Bone marrow (tissue), 2 donors: ENCODE data around the gene TH.

Experiments
- DNase-seq, 2 donors: peaks; one replicate each; lab custom pipeline; 2025; lab: John Stamatoyannopoulos, UW

Gene TH

GRCh38 chr11:2171591-2172003 lies at the start of gene TH:
Gene TH, minus strand, starts transcription at chr11:2171815. Its CDS starts 29 bp downstream, at chr11:2171786.
- DNase-seq = no peak

- DNase-seq = no peak
Observed at GRCh38 chr11:2221024-2221423, 49.4 kb upstream of the TH start.

DNA sequence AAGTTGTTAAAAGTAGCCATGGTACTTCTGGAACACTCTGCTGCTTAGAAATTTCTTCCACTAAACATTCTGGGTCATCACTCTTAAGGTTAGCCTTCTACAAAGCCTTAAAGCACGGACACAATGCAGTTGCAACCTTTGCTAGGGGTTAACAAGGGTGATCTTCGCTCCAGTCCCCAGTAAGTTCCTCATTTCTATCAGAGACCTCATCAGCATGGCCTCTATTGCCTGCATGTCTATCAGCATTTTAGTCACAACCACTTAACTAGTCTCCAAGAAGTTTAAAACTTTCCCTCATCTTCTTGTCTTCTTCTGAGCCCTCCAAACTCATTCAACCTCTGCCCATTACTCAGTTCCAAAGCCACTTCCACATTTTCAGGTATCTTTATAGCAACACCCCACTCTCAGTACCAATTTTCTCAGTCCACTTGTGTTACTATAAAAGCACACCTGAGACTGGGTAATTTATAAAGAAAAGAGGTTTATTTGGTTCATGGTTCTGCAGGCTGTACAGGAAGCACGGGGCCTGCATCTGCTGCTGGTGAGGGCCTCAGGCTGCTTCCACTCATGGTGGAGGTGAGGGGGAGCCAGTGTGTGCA lies 48.7 kb upstream of the TH start:
- no peak for DNase-seq

DNA sequence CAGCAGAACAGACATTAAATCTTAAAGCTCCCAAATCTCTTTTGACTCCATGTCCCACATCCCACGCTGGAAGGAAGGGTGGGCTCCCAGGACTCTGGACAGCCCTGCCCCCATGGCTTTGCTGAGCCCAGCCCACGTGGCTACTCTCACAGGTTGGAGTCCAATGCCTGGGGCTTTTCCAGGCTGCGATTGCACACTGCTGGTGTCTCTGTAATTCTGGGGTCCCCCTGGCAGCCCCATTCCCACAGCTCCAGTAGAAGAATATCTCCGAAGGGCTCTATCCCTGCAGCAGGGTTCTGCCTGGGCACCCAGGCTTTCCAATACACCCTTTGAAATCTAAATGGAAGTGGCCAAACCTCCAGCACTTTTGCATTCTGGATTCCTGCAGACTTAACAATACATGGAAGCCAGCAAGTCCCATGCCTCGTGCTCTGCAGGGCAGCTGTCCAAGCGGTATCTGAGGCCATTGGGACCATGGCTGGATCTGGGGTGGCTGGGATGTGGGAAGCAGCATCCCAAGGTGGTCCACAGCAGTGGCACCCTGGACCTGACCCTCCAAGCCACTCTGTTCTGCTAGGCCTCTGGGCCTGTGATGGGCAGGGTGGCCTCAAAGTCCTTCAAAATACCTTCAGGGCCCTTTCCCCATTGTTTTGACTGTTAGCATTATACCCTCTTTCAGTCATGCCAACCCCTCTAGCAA lies 47.9 kb upstream of the TH start:
- DNase-seq = no peak

- no peak for DNase-seq
Observed at GRCh38 chr11:2218031-2218633, 46.5 kb upstream of the TH start.

DNA sequence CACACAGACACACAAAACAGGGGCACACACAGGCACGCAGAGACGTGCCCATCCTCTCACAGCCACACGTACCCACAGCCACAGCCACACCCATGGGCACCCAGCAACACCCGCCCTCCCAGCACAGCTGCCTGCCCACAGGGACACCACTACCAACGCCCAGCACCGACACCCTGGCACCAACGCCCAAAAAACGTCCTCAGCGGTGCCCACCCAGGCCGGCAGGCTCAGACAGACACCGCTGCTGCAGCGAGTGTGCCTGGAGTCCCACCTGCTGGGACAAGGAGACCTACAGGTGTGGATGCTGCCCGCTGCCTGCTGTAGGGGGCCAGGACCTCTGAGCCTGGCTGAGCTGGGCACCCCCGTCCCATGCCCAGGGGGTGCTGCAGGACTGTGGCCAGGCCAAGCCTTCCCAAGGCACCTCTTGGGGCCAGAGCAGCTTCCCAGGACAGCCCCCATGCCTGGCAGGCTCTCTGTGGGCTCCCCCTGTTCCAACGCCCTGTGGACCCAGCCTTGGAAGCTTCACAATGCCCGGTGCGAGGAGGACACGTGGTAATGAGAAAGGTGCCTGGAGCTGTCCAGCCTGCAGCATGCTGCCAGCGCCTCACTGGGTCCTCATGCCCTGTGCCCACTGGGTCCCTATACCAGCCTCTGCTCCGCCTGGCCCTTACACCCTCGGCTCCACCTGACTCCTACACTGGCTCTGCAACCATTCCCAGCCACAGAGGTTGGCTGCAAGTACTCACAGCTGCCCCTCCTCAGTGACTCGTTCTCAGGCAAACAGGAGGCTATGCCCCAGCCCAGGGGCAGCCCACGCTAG lies 45.8 kb upstream of the TH start:
- DNase-seq = no peak

DNA sequence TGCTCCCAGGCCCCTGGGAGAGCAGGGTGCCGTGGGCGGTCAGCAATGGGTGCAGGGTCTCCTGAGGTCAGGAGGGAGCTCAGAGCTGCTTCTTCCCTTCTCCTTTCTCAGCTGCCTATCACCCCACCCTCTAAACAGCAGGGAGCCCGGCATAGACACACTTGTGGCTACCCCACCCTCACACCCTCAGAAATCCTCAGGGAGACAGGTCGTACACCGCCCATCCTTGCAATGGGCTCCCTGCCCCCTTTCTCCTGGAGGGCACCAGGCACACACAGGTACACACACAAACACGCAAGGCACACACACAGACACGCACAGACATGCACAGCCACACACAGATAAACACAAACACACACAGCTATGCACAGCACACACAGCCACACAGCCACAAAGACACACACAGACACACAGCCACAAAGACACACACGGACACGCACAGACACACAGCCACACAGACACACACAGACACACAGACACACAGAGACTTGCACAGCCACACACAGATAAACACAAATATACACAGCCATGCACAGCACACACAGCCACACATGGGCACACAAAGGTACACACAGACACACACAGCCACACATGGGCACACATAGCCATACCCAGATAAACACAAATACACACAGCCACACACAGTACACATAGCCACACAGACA lies 44.9 kb upstream of the TH start:
- DNase-seq = no peak

DNA sequence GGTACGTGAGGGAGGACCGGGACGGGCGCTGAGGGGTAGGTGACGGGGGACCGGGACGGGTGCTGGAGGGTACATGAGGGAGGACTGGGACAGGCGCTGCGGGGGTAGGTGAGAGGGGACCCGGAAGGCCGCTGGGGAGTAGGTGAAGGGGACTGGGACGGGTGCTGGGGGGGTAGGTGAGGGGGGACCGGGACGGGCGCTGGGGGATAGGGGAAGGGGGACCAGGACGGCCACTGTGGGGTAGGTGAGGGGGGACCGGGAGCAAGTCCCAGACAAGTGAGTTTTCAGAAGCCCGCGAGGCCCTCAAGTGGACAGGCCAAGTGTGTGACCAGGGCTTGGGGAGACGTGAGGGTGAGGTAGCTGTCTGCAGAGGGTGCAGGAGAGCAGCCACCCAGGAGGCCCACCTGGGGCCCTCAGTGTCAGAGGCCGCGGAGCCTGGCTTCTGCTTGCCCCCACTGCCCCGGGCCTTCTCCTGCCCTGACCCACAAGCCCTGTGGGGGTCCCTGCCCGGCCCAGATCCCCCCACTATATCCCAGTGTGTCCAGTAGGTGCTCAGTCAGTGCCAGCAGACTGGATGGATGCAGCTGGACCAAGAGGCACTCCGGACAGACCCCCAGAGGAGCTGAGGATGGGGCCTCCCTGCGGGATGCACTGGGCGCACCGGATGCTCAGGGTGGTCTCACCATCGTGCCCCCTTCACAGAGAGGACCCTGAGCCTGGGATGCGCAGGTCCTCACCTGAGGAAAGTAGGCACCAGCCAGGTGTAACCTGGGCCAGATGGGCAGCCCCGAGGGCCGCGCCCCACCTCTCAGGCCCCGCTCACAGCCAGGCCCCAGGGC lies 44.2 kb upstream of the TH start:
- no peak for DNase-seq

DNA sequence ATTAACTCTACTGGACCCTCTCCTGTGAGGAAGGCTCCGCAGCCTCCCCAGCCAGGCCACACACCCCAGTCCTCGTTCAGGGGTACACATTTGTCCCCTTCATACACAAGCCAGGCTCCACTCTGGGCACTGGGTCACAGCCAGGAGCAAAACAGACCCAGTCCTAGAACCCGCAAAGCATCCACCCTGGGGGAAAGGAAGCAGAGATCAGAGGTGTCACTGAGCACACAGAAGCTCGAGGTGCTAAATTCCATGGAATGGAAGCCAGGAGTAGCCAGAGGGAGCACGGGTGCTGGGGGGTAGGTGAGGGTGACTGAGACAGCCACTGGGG lies 43.6 kb upstream of the TH start:
- no peak for DNase-seq

- no peak for DNase-seq
Observed at GRCh38 chr11:2214527-2215229, 43.1 kb upstream of the TH start.

- no peak for DNase-seq
Observed at GRCh38 chr11:2213890-2214526, 42.4 kb upstream of the TH start.

DNA sequence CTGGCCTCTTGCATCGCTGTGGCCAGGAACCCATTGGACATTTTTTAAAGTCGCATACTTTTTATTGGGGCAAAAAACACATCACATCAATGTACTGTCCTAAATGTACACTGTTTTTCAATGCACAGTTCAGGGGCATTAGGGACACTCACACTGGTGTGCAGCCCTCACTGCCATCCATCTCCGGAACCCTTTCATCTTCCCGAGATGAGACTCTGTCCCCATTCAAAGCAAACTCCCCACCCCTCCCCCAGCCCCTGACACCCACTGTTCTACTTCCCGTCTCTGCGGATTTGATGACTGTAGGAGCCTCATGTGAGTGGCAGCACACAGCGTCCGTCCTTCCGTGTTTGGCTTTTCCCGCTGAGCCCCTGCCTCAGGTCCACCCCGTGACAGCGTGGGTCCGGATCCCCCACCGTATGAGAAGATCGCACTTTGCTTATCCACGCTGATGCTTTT lies 41.8 kb upstream of the TH start:
- peak in 1 of 2 donors; percentile 52 for DNase-seq

DNA sequence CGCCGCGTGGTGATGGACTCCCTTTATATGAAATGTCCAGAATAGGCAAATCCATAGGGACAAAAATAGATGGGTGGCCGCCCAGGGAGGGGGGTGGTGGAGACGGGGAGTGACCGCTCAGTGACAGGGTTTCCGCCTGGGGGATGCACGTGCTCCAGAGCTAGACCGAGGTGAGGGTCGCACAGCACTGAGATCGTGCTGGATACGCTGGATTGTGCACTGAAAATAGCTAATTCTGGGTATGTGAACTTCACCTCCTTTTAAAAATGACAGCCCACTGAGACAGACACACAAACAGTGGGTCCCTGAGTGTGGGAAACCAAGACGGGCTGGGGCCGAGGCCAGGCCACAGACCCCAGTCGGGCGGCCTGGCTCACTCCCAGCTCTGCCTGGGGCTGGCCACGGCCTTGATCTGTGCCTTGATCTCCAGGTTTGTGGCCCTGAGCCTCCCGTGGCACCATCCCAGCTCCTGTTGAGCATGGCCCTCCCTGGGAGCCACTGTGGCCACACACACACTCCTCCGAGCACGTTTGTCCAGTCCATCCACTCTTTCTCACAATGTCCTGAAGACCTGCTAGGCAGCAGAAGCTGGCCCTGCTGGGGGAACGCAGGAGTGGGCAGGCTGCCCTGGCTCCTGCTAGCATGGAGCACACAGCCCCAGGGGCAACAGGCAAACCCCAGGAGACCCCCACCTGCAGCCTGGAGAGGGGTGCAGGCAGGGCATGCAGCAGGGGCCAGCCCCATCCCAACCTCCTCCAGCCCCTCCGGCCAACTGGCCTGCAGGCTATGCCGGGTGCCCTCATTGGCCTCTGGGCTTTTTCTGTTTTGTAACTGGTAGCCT lies 41.0 kb upstream of the TH start:
- DNase-seq = no peak

DNA sequence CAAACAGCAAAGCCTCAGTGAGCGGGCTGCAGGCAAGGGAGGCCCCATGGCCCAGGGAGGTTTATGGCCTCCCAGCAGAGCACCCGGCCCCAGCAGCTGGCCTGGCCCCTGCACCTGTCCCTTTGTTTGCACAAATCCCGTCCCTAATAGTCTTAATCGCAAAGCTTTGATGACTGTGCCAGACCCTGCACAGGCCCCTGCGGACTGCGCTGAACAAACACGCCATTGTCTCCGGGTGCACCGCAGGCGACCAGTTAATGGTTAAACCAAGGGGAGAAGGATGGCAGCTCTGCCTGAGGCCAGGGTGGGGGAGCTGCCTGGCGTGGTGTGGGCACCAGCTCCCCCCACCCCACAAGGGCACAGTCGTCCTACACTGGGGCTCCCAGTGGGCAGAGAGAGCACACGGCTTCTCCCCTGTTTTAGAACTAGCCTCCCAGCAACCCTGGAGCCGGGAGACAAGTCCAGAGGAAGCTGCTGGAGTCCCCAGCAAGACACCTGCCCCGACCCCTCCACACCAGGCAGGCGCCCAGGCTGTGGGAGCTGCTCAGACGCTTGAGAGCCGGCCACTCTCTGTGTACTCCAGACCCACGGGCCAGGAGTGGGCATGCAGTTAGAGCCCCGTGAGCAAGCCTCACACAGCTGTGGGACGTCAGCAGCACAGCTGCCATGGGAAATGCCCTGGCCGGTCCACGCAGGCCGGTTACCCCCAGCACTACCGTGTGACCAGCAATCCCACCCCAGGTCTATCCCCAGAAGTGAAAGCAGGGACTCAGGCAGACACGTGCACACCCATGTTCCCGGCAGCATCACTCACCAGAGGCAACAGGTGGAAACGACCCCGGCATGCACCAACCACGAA lies 39.7 kb upstream of the TH start:
- DNase-seq = no peak

GRCh38 chr11:2210366-2211112 lies 38.9 kb upstream of the TH start:
- no peak for DNase-seq

DNA sequence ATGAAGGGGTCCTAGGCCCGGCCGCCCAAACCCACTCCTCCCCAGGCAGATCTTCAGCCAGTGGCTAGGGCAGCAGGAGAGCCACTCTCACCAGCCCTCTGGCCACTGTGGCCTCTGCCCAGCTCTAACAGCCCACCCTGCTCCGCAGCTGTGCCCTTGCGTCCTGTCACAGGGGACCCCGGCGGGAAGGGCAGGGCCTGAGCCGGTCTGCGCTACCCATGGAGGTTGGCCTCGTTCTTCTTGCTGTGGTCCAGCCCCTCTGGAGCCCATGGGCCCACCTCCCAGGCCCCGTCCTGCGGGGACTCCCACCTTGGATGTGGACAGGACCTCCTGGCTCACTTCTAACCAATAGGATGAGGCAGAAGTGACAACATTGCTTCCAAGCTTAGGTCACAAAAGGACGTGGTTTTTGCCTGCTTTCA lies 38.3 kb upstream of the TH start:
- no peak for DNase-seq

- DNase-seq = no peak
Observed at GRCh38 chr11:2209370-2209801, 37.8 kb upstream of the TH start.
